Measurements from ENCODE around the gene ACSBG1. TPM values are rescaled to one million over a fixed set of nuclear protein-coding genes. Genes with fewer than 3 reads are reported as not detected.

ACSBG1 gene
- total RNA-seq, 1 donor from 2014 or later, result not detected

DNA sequence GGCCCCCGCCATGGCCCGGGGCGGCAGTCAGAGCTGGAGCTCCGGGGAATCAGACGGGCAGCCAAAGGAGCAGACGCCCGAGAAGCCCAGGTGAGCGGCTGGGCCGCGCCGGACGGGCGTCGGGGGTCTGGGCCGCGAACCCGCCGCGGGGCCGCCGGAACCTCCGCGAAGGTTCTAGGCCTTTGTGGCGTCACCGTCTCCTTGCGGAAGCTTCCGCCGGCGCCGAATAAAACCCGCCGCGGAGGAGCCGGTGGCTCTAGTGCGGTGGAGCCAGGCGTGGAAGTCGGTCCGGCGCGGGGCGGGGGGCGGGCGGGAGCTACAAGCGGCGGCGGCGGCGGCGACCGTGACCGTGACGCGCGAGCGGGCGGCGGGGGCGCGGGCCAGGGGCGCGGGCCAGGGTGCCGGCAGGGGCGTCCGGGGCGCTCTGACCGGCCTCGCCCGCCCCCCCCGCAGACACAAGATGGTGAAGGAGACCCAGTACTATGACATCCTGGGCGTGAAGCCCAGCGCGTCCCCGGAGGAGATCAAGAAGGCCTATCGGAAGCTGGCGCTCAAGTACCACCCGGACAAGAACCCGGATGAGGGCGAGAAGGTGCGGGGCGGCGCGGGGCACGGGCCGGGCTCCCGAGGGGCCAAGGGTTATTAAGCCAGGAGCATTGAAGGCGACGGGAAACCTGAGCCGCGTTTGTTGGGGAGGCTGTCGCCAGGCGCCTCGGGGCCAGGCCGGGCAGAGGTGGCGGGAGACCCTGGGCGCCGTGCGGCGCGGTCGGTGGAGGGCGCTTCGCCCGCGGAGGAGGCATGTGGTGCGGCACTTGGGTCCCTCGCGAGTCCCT, 30.2 kb upstream of the ACSBG1 start, which contains the start of gene DNAJA4:
Gene DNAJA4, plus strand, starts transcription at position 259 of the 833 bp plus-strand sequence. Its CDS starts 202 bp downstream, at position 461.
- Mint-ChIP-seq H3K27me3 (no peaks in the 10 kb centered on the region), H3K4me1 (ENCODE audit: unreplicated experiment) (peaks cover 10% of the 10 kb centered on the region), H3K4me3 (peak within 1 kb of the TSS; percentile 72), H3K27ac (no peak within 1 kb of the TSS), H3K36me3 (no peaks in the 10 kb centered on the region), H3K9me3 (no peaks in the 10 kb centered on the region)
- TF ChIP-seq, protein P1, sequence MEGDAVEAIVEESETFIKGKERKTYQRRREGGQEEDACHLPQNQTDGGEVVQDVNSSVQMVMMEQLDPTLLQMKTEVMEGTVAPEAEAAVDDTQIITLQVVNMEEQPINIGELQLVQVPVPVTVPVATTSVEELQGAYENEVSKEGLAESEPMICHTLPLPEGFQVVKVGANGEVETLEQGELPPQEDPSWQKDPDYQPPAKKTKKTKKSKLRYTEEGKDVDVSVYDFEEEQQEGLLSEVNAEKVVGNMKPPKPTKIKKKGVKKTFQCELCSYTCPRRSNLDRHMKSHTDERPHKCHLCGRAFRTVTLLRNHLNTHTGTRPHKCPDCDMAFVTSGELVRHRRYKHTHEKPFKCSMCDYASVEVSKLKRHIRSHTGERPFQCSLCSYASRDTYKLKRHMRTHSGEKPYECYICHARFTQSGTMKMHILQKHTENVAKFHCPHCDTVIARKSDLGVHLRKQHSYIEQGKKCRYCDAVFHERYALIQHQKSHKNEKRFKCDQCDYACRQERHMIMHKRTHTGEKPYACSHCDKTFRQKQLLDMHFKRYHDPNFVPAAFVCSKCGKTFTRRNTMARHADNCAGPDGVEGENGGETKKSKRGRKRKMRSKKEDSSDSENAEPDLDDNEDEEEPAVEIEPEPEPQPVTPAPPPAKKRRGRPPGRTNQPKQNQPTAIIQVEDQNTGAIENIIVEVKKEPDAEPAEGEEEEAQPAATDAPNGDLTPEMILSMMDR (conservative IDR thresholded peaks at IDR 0.05), result no peak
- DNase-seq (ENCODE audit: extremely low spot score, unreplicated experiment), result no peak

DNA sequence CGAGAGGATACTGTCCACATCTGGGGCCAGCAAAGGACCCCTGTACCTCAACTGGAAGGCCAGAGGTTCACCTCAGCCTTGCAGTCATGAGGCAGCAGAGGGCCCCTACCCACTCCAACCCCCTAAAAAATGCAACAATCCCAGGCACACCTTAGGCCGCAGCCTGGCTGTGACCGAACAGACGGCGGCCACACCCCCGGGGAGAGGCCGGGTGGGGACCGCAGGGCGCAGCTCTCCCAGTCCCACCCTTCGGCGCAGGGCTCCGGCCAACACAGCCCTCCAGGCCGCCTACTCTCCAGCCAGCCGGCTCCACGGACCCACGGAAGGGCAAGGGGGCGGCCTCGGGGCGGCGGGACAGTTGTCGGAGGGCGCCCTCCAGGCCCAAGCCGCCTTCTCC, 29.5 kb upstream of the ACSBG1 start:
- no peaks in the 10 kb centered on the region for H3K27me3 Mint-ChIP-seq
- H3K9me3 Mint-ChIP-seq, result no peaks in the 10 kb centered on the region
- peaks cover 10% of the 10 kb centered on the region for H3K4me1 Mint-ChIP-seq (ENCODE audit: unreplicated experiment)
- TF ChIP-seq, protein P1 (conservative IDR thresholded peaks at IDR 0.05), result no peak
- H3K36me3 Mint-ChIP-seq, result no peaks in the 10 kb centered on the region
- no peak for DNase-seq (ENCODE audit: extremely low spot score, unreplicated experiment)
- no peak overlapping the region for H3K27ac Mint-ChIP-seq
- no peak overlapping the region for H3K4me3 Mint-ChIP-seq

DNA sequence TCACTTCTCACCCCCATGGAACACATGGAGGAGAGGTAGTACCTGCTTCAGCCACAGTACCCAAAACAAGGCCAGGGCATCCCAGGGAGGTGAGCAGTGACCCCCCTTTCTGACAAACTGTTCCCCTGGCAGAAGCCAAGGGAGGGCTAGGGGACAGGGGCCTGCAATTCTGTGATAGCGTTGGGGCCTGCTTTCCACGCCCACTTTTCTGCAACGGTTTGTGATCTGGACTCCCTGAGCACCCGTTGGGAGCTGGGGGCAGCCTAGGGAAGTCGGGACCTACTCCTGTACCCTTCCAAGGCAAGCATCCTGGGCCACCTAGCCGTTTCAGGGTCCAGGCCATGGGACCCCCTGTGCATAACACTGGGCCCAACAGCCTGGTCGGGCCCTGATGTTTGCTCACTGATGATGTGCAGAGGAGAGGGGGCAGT, 29.0 kb upstream of the ACSBG1 start:
- TF ChIP-seq, protein P1 (conservative IDR thresholded peaks at IDR 0.05), result no peak
- DNase-seq (ENCODE audit: extremely low spot score, unreplicated experiment), result no peak
- no peak overlapping the region for H3K27ac Mint-ChIP-seq
- H3K36me3 Mint-ChIP-seq, result no peaks in the 10 kb centered on the region
- H3K4me1 Mint-ChIP-seq (ENCODE audit: unreplicated experiment), result peaks cover 10% of the 10 kb centered on the region
- H3K27me3 Mint-ChIP-seq, result no peaks in the 10 kb centered on the region
- H3K4me3 Mint-ChIP-seq, result peak overlapping the region; percentile 36
- no peaks in the 10 kb centered on the region for H3K9me3 Mint-ChIP-seq

DNA sequence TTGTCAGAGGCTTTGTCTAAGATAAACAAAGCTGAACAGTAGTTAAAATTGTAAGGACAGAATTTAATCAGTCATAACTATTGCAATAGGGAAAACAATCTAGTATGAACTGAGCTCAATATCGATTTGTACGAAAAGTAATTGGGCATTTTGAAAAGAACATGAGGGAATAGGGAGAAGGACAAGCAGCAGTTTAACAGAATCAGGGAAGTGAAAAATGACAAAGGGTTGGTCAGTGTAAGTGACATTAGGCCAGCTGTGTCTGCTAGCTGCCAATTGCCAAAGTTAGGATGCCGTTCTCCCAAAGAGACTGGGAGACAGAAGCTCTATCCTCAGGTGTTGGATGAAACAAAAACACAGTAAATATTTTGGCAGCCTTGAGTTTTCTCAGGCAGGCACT, 26.7 kb upstream of the ACSBG1 start:
- Mint-ChIP-seq H3K9me3 (no peaks in the 10 kb centered on the region), H3K4me1 (ENCODE audit: unreplicated experiment) (peaks cover 4% of the 10 kb centered on the region), H3K27ac (no peak overlapping the region), H3K4me3 (no peak overlapping the region), H3K36me3 (no peaks in the 10 kb centered on the region), H3K27me3 (no peaks in the 10 kb centered on the region)
- DNase-seq (ENCODE audit: extremely low spot score, unreplicated experiment), result no peak
- TF ChIP-seq, protein P1 (conservative IDR thresholded peaks at IDR 0.05), result no peak

DNA sequence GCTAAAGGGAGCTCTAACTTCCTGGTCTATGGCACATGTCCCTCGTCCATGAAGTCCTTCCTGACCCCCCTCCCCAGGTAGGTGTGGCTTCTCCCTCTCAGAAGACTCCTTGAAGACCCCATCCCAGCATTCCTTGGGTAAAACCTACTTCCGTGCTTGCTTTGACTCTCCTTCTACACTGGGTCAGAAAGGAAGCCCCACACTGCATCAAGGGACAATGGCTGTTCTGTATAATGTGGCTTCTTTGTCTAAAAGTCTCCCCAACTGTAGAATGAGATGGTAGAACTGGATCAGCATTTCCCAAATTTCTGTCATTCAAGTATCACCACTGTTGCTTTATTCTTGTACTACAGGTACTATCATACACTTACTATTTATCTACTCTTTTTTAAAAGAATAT, 26.1 kb upstream of the ACSBG1 start:
- Mint-ChIP-seq H3K4me1 (ENCODE audit: unreplicated experiment) (peaks cover 4% of the 10 kb centered on the region), H3K27ac (no peak overlapping the region), H3K4me3 (no peak overlapping the region), H3K27me3 (no peaks in the 10 kb centered on the region), H3K36me3 (no peaks in the 10 kb centered on the region), H3K9me3 (no peaks in the 10 kb centered on the region)
- DNase-seq (ENCODE audit: extremely low spot score, unreplicated experiment), result no peak
- TF ChIP-seq, protein P1 (conservative IDR thresholded peaks at IDR 0.05), result no peak
